ENCODE results near the gene NSD1. TPM values are rescaled to one million over a fixed set of nuclear protein-coding genes. Genes with fewer than 3 reads are reported as not detected.

NSD1 gene
- polyA plus RNA-seq, 1 donor from 2014 or later: 12.8 TPM

DNA sequence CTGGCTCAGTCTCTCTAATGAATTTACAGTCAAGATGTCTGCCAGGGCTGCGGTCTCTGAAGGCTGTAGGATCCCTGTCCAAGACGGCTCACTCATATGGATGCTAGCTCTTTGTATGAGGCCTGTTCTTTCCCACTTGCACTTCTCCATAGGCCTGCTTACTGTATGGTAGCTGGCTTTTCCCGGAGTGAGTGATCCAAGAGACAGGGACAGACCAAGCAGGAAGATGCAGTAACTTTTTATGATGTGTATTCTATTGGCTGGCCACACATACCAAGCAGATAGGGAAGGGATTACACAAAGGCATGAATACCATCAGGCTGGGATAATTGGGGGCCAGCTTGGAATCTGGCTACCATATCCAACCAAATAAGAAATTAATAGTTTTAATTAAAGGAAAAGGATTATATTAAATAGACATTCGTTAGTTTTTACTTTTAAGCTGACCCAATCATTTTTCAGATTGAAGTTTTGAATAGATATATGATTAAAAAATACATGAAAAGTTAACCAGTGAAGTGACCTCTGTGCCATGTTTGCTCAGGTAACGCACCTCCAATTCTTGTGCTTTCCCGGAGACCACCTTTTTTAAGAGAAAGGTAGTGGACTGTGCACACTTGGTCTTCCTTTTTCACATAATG, 20.6 kb downstream of the NSD1 start:
- Histone ChIP-seq H4K20me1 (ENCODE audit: insufficient read depth) (no peaks in the 10 kb centered on the region), H3K36me3 (ENCODE audit: insufficient read depth, low read length) (no peaks in the 10 kb centered on the region), H3K27ac (ENCODE audit: low read length) (no peak overlapping the region), H3F3A (ENCODE audit: insufficient read depth, low read length, poor library complexity, severe bottlenecking) (no peaks in the 10 kb centered on the region), H3K79me2 (replicated peaks; ENCODE audit: insufficient read depth, low read length) (peaks cover 13% of the 10 kb centered on the region), H3K4me2 (ENCODE audit: low read length) (no peak overlapping the region), H3K4me3 (ENCODE audit: low read length) (no peak overlapping the region), H3K9ac (ENCODE audit: low read length) (no peak overlapping the region), H3K9me3 (ENCODE audit: low read length) (no peaks in the 10 kb centered on the region), H3K27me3 (ENCODE audit: insufficient read depth, low read depth, low read length) (no peaks in the 10 kb centered on the region), H3K9me2 (ENCODE audit: insufficient read depth, low read length) (no peaks in the 10 kb centered on the region), H2AFZ (ENCODE audit: low read depth, low read length) (no peak overlapping the region)
- TF ChIP-seq TAF1 (IDR thresholded peaks at IDR 0.05; ENCODE audit: low read depth) (no peak), POLR2AphosphoS5 (IDR thresholded peaks at IDR 0.05) (no peak), EP300 (conservative IDR thresholded peaks at IDR 0.05; ENCODE audit: poor library complexity, severe bottlenecking) (no peak), RAD21 (conservative IDR thresholded peaks at IDR 0.05) (no peak), MXI1 (conservative IDR thresholded peaks at IDR 0.05; ENCODE audit: poor library complexity, severe bottlenecking) (no peak), SMC3 (conservative IDR thresholded peaks at IDR 0.05; ENCODE audit: poor library complexity) (no peak), EZH2 (IDR thresholded peaks at IDR 0.05; ENCODE audit: borderline replicate concordance, insufficient read depth, low read length, poor library complexity, severe bottlenecking) (no peak)
- TF ChIP-seq, protein P1, sequence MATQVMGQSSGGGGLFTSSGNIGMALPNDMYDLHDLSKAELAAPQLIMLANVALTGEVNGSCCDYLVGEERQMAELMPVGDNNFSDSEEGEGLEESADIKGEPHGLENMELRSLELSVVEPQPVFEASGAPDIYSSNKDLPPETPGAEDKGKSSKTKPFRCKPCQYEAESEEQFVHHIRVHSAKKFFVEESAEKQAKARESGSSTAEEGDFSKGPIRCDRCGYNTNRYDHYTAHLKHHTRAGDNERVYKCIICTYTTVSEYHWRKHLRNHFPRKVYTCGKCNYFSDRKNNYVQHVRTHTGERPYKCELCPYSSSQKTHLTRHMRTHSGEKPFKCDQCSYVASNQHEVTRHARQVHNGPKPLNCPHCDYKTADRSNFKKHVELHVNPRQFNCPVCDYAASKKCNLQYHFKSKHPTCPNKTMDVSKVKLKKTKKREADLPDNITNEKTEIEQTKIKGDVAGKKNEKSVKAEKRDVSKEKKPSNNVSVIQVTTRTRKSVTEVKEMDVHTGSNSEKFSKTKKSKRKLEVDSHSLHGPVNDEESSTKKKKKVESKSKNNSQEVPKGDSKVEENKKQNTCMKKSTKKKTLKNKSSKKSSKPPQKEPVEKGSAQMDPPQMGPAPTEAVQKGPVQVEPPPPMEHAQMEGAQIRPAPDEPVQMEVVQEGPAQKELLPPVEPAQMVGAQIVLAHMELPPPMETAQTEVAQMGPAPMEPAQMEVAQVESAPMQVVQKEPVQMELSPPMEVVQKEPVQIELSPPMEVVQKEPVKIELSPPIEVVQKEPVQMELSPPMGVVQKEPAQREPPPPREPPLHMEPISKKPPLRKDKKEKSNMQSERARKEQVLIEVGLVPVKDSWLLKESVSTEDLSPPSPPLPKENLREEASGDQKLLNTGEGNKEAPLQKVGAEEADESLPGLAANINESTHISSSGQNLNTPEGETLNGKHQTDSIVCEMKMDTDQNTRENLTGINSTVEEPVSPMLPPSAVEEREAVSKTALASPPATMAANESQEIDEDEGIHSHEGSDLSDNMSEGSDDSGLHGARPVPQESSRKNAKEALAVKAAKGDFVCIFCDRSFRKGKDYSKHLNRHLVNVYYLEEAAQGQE (IDR thresholded peaks at IDR 0.05; ENCODE audit: borderline replicate concordance): no peak
- TF ChIP-seq, protein P2, sequence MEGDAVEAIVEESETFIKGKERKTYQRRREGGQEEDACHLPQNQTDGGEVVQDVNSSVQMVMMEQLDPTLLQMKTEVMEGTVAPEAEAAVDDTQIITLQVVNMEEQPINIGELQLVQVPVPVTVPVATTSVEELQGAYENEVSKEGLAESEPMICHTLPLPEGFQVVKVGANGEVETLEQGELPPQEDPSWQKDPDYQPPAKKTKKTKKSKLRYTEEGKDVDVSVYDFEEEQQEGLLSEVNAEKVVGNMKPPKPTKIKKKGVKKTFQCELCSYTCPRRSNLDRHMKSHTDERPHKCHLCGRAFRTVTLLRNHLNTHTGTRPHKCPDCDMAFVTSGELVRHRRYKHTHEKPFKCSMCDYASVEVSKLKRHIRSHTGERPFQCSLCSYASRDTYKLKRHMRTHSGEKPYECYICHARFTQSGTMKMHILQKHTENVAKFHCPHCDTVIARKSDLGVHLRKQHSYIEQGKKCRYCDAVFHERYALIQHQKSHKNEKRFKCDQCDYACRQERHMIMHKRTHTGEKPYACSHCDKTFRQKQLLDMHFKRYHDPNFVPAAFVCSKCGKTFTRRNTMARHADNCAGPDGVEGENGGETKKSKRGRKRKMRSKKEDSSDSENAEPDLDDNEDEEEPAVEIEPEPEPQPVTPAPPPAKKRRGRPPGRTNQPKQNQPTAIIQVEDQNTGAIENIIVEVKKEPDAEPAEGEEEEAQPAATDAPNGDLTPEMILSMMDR (IDR thresholded peaks at IDR 0.05; ENCODE audit: poor library complexity, severe bottlenecking): no peak

DNA sequence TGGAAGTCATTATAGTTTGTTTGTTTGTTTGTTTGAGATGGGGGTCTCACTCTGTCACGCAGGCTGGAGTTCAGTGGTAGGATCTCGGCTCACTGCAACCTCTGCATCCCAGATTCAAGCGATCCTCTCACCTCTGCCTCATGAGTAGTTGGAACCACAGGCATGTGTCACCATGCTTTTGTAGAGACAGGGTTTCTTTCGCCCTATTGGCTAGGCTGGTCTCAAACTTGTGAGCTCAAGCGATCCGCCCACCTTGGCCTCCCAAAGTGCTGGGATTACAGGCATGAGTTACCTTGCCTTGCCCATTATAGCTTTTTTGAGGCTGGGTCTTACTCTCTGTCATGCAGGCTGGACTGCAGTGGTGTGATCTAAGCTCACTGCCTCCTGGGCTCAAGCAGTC, 28.8 kb downstream of the NSD1 start:
- Histone ChIP-seq H3K36me3 (ENCODE audit: insufficient read depth, low read length) (no peaks in the 10 kb centered on the region), H3K9me2 (ENCODE audit: insufficient read depth, low read length) (no peaks in the 10 kb centered on the region), H3K4me2 (ENCODE audit: low read length) (no peak overlapping the region), H3K9ac (ENCODE audit: low read length) (no peak overlapping the region), H3F3A (ENCODE audit: insufficient read depth, low read length, poor library complexity, severe bottlenecking) (no peaks in the 10 kb centered on the region), H3K9me3 (ENCODE audit: low read length) (no peaks in the 10 kb centered on the region), H3K79me2 (replicated peaks; ENCODE audit: insufficient read depth, low read length) (no peaks in the 10 kb centered on the region), H3K27ac (ENCODE audit: low read length) (no peak overlapping the region), H2AFZ (ENCODE audit: low read depth, low read length) (no peak overlapping the region), H3K27me3 (ENCODE audit: insufficient read depth, low read depth, low read length) (no peaks in the 10 kb centered on the region), H4K20me1 (ENCODE audit: insufficient read depth) (no peaks in the 10 kb centered on the region), H3K4me3 (ENCODE audit: low read length) (no peak overlapping the region)
- TF ChIP-seq MXI1 (conservative IDR thresholded peaks at IDR 0.05; ENCODE audit: poor library complexity, severe bottlenecking) (no peak), POLR2AphosphoS5 (IDR thresholded peaks at IDR 0.05) (no peak), RAD21 (conservative IDR thresholded peaks at IDR 0.05) (no peak), TAF1 (IDR thresholded peaks at IDR 0.05; ENCODE audit: low read depth) (no peak), EZH2 (IDR thresholded peaks at IDR 0.05; ENCODE audit: borderline replicate concordance, insufficient read depth, low read length, poor library complexity, severe bottlenecking) (no peak), SMC3 (conservative IDR thresholded peaks at IDR 0.05; ENCODE audit: poor library complexity) (no peak), EP300 (conservative IDR thresholded peaks at IDR 0.05; ENCODE audit: poor library complexity, severe bottlenecking) (no peak)
- TF ChIP-seq, protein P2 (IDR thresholded peaks at IDR 0.05; ENCODE audit: poor library complexity, severe bottlenecking): no peak
- TF ChIP-seq, protein P1 (IDR thresholded peaks at IDR 0.05; ENCODE audit: borderline replicate concordance): no peak

Data from neural cell (in vitro differentiated cells).